Activated T-helper 1 cell treated with Interleukin-2 at 50 U/mL for 16 hours (primary cell): ENCODE measurements around the gene IFT27.

Experiments used
- DNase-seq: peaks from one replicate; pipeline ENCODE4 v3.0.0-alpha.2; 2020; ENCODE audit warnings: low read depth

Gene IFT27, protein sequence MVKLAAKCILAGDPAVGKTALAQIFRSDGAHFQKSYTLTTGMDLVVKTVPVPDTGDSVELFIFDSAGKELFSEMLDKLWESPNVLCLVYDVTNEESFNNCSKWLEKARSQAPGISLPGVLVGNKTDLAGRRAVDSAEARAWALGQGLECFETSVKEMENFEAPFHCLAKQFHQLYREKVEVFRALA

DNA sequence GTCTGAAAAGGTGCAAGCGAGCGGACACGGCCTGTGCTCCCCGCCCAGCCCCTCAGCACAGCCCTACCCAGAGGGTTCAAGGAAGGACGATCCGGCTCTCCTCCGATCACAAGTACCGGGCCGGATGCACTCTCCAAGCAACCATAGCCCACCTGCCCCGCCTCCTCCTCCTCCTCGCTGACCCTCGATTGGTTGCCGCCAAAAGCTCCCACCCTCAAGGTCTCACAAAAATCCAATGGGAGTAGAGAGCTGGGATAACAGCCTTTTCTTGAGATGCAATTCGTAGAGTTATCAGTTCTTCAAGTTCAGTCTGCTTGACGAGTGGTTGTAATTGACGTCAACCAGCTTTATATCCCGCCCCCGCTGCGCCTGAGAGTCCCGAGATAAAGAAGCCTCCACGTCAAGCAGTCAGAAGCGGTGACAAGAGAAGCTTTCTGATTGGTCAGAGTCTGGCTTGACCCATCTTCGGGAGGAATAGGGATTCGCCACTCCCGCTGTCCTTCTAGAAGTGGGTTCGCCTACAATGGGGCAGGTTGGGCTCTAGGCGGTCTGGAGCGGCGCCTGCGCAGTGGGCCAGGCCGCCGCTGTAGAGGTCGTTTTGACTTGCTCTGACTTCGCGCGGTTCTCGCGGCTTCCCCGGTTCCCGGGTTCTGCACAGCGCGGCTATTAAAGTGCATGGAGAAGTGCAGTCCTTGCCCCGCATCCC, at the start of gene IFT27:
Gene IFT27 (minus strand): TSS at position 156 of the 706 bp plus-strand sequence. CDS start 412 bp downstream, outside the sequence.
- peak; percentile 90 for DNase-seq

DNA sequence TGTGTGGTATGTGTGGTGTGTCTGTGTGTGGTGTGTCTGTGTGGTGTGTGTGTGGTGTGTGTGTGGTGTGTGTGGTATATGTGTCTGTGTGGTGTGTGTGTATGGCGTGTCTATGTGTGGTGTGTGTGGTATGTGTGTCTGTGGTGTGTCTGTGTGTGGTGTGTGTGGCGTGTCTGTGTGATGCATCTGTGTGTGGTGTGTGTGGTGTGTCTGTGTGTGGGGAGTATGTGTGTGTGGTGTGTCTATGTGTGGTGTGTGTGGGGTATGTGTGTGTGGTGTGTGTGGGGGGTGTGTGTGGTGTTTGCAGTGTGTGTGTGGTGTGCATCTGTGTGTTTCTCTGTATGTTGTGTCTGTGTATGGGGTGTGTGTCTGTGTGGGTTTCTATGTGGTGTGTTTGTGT, 48.7 kb upstream of the IFT27 start:
- no peak for DNase-seq

DNA sequence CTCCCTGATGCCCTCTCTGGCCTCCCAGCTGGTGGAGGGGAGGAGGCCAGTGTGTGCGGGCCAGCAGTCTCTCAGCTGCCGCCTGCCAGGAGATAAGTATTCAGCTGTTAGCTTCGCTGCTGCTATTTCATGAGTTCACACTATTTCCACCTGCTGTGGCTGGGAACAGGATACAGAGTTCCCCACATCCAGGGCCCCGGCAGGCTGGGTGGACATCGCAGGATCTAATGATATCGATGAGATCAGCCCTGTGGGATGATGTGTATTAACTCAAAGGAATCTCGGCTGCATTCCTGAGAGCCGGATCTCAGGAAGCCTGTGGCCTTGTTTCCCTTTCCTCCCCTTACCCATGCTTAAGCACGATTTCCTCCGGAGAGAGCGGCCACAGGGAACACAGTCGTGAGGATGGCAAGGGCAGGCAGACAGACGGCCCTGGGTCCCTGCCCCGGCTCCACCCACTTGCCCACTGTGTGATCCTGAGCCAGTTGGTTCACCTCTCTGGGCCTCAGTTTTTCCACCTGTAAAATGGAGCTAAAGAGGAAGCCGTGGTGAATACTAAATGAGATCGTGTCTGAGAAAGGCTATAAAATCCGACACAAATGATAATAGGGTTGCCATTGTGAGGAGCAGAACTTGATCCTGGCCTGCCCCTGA, 47.4 kb upstream of the IFT27 start:
- no peak for DNase-seq

DNA sequence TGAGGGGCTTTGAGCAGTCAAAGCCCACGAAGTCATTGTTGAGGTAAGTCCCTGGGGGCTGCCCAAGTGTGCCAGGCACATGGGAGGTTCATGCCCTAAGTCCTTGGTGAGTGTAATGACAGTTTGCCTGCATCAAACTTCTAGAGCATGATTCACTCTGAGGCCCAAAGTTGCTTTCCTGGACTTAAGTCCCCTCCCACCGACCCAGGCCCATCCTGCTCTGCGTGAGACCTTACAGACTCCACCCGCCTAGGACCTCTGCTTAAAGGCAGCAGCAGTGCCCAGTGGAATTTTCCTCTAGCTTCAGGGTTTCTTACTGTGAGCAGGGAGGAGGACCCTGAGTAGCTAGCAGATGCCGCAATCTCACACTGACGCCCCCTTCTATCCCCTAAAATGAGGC, 46.7 kb upstream of the IFT27 start:
- no peak for DNase-seq

DNA sequence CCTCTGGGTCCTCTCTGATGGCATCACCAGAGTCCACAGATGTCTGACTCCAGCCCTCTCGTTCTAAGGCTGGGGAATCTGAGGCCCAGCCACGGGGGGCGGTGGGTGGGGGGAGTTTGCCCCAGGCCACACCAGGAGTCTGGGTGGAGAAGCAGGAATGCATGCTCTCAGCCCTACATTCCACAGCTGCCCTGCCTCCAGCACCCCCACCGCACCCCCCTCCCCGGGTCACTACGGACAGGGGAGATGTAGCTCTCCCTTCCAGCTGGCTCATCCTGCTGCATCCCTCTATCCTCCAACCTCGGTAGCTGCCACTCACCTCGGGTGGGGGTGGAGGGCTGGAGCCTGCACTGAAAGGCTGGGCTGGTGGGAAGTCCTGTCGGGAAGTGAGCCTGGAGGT, 43.2 kb upstream of the IFT27 start:
- no peak for DNase-seq

DNA sequence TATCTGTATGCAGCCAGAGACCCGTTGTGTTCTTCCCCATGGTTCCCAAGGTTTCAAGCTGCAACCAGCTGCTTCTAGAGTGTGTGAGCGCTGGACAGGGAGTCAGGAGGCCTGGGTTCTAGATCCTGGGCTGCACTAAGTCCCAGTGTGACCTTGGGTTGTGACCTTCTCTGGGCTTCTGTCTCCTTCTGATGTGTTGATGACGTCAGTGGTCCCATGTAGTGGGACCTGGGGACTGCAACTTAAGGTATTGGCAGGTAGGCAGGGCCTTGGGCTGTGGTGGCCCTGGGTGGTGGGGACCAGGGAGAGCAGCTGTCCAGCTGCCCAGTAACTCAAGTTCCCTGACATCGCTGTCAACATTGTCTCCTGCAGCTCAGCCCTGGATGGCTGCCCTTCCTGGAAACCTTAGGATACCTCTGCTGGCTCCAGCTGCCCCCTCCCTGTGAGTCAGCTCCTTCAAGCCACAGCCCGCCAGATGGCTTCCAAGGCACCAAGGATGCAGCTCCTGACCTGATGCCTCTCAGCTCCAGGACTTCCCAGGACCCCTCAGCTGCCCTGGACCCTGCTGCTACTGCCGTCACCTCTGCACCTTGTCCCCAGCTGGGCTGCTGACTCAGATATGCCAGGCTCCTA, 42.2 kb upstream of the IFT27 start:
- no peak for DNase-seq

DNA sequence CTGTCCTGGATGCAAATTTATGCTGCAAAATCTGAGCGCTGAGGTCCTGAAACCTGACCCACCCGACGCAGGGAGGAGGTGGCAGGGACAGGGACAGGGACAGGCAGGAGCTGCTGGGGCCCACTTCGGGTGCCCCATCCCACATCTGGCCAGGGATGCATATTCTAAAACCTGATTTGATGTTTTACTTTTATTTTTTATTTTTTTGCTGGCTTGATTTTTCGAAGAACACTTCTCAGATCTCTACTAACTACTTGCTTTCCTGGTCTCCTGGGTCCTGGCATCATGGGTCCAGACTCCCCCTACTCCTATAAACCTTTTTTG, 41.6 kb upstream of the IFT27 start:
- DNase-seq, result no peak

DNA sequence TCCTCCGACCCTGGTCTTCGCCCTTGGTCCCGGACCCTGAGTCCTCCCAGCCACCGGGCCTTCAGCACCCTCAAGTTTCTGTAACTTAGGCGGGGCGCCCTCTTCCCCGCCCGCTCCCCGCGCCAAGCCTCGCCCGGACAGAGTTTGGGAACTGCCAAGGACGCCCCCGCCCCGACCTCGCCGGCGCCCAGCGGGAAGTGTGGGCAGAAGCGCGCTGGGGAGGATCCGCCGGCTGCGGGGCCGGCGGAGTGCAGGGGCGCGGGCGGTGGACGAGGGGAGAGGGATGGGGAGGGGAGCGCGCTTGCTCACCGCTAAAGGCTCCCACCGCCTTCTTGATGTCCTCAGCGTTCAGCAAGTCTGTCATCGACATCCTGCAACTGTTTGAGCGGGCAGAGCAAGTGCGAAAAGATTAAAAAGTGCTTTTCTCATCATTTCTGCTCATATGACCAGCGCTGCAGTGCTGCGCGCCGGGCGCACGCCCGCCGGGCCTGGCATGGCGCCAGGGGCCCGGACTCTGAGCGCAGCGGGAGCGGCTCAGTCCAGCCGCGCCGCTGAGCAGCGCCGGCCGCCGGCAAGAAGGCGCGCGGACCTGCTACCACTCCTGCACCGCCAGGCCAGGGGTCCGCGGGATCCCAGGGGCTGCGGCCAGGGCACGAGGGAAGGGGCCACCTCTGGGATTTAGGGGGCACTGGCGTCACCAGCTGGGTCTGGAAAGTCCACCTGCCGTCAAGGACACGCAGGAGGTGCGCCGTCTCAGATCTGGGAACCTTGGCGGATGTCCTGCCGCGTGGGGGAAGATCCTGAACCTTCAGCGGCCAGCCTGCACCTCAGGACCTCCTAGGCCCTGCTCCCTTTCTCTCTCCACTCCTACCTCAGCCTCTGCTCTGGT, 41.0 kb upstream of the IFT27 start, which contains the start of gene PVALB:
Gene PVALB (minus strand): TSS at position 400 of the 889 bp plus-strand sequence. CDS start 30 bp downstream, at position 370.
- no peak for DNase-seq

DNA sequence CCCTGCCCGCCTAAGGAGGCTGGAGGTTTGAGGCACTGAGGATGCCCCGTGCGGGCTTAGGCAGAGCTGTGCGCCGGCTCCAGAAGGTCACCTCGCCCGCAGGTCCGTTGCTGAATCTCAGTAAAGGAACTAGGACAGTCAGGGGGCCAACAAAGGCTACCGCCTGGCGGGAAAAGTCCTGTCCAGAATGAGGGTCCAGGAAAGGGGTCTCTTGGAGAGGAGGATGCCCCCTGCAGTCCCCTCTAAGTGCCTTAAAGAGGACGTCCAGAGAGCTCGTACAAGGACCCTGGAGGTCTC, 40.4 kb upstream of the IFT27 start:
- no peak for DNase-seq

DNA sequence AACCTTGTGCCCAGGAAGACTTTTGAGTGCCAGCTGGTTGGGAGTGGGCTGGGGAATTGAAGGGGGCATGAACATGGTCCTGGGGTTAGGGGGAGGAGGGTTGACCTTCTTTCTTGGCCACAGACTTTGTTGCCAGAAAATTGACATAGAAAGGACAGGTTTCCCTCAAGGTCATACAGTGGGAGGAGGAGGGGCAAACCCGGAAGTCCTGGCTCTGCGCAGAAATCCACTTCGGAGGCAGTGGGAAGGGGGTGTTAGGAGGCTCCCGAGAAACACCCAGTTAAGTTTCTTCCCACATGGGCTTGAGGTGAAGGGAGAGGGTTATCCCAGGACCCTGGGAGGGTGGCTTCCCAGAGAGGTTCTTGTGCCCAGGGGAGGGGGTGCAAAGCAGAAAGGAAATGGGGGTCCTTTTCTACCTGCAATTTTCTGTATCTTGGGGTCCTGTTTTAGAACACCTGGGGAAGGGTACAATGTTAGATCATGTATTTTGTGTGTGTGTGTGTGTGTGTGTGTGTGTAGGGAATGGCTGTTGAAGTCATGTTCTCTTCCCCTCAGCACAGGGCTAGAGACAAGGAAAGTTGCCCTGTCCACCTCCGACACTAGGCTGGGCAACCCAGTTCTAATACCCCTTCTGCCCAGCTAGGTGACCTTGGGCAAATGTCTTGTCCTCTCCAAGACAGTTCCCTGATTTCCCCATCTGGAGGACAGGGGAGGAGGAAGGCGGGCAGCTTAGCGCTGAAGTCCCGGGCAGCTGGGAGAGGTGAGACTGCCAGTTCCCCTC, 39.8 kb upstream of the IFT27 start:
- DNase-seq, result no peak

DNA sequence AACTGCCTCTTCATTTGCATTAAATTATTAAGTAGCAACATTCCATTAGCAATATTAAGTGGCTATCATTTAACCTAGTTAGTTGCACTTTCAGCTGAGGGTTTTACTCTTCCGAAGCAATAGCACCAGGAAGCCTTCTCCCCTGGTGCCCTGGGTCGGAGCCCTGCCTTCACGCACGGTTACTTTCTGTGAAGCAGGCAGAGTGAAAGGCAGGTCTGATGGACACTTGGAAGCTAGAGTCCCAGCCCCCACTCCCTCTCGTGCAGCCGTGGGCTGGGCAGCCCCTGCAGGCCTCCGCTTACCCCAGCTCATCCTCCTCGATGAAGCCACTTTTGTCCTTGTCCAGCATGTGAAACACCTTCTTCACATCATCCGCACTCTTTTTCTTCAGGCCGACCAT, 38.9 kb upstream of the IFT27 start:
- DNase-seq, result no peak

DNA sequence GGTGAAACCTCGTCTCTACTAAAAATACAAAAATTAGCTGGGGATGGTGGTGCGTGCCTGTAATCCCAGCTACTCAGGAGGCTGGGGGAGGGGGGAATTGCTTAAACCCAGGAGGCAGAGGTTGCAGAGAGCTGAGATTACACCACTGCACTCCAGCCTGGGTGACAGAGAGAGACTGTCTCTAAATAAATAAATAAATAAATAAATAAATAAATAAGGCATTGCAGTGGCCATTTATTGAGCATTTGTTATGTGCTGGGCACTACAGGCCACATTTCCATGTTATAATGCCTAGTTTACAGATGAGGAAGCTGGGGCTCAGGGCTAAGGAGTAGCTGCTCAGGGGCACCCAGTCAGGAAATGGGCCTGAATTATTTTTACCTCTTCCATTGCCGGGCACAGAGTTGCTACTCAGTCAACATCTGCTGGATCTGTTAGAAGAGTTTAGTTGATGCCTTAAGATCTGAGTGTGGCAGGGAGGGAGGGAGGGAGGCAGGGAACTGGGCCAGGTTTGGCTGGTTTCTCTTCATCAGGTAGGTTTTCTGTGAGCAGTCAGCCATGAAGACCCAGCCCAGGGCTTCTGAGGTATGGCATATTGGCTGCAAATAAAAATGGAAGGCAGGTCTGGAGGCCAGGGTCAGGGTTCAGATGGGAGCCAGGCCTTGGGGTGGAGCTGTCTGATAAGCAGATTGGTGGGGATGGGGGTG, 35.3 kb upstream of the IFT27 start:
- DNase-seq, result no peak

DNA sequence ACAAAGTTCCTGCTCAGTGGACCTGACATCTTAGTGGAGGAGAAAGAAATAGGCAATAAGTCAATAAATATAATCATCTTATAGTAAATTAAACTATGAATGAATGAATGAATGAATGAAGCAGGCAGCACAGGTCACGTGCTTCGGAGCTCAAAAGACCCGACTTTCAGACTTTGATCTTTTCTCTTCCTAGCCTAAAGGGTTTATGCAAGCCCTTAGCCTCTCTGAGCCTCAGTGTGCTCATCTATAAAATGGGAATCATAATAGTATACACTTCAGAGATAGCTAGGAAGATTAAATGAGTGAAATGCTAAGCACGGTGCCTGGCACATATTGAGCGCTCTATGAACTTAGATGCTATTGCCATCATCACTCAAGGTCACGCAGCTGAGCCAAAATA, 33.4 kb upstream of the IFT27 start:
- DNase-seq, result no peak

DNA sequence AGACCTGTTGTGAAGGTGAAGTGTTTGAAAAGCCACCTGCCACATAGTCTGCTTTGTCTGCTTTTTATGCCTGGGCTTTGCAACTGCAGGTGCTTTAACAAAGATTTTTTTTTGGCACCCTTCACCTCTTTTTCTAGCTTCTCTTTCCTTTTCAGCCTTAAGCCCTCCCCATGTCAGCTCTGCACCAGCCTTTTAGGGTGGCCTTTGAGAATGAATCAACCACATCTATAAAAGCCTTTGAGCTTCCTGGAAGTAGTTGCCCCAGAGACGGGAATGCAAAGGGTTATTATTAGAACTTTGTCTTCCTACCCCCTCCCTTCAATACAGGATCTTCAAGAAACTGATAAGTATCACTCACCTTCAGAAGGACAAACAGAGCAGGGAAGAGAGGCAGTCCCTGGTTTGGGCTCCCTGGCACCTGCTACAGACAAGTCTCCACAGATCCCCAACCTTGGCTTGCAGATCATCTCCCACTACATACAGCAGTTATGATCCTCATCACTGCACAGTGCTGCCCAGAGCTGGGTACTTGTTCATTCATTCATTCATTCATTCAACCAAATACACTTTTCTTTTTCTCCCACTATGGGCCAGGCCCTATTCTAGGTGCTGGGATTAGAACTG, 32.9 kb upstream of the IFT27 start:
- no peak for DNase-seq

DNA sequence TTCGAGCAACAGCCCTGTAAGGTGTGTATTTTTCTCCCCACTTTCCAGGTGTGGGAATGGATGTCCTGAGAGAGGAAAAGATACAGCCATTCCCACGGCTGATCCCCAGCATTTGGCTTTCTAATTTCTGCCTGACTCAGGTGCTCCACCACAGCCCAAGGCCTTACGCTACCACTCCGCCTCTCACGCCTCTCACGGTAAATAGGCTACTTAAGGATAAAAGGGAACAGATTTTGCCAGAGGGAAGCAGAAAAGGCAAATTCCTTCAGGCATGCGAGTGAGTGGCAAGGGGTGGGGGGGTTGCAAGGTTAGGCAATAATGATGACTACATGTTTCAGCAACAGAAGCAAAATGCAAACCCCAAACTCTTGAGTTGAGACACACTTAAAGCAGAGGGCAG, 31.7 kb upstream of the IFT27 start:
- DNase-seq, result no peak

DNA sequence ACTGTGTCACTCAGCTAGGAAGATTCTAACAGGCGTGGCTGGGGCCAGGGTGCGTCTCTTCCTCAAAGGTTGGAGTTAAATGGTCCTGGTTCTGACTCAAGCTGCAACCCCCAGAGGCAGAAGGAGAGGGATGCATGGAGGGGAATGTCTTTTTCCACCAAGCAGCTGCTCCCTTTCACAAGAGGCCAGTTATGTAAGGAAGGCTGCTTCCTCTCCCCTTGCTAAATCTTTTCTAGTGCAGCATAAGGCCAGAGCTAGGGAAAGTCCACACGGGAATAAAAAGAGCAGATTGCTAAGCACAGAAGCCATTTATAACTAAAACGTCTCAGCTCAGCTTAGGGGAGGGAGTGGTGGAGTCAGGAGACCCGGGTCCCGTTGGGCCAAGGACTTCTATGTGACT, 30.9 kb upstream of the IFT27 start:
- DNase-seq, result no peak

DNA sequence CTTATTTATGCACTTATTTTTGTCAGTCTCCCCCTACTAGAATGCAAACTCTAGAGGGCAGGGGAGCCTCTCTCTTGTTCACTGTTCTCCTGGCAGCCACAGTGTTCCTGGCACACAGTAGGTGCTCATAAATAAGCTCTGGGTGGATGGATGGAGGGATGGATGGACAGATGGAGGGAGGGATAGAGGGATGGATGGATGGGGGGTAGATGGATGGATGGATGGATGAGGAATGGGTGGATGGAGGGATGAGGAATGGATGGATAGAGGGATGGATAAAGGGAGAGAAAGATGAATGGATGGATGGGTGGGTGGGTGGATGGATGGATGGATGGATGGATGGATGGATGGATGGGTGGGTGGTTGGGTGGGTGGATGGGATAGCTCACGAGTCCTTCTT, 27.4 kb upstream of the IFT27 start:
- DNase-seq, result no peak

DNA sequence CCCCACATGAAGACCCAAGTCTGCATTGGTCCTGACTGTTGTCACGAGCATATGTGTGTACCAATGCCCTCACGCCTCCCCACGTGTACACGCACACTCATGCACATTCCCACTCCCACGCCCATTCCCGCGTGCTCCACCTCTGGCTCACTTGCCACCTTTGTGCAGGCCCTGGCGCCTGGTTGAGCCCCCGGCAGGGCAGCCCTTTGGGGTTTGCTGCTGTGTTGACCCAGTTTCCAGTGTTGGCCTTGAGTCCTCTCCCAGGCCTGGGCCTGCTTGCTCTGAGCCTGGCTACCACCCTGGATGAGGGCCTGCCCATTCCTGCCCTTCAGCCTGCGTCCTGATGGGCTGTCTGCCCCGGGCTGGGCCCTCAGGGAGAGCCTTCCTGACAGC, 22.8 kb upstream of the IFT27 start:
- DNase-seq, result no peak

DNA sequence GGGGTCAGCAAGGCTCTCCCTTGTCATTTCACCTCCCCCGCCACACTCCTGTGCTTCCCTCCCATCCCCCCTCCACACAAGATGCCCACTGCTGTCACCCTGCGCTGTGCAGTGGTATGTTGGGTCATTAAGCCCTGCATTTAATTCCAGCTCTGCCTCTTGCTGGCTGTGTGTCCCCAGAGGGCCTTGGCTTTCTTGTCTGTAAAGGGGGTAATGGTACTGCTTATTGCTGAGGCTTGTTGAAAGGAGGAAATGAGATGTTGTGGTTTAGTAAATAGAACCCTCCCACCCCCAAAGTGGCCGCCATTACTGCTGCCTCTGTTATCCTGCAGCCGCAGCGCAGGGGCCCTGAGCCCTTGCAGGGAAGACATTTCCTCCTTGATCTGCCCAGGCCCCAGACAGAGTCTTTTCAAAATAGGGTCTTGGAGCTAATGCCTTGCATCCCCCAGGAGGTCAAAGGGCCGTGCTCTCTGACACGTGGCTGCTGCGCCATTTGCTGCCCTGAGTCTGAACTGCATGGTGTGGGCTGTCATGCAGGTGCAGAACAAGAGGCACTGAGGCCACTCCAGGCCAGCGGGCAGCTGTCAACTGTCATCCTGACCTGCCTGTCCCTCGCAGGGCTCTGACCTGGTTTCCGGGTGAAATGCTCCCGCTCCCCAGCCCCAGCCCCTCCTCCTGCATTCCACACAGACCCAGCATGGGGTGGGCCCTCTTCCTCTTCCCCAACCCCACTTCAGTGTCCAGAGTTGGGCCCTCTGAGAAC, 22.2 kb upstream of the IFT27 start:
- DNase-seq, result no peak

DNA sequence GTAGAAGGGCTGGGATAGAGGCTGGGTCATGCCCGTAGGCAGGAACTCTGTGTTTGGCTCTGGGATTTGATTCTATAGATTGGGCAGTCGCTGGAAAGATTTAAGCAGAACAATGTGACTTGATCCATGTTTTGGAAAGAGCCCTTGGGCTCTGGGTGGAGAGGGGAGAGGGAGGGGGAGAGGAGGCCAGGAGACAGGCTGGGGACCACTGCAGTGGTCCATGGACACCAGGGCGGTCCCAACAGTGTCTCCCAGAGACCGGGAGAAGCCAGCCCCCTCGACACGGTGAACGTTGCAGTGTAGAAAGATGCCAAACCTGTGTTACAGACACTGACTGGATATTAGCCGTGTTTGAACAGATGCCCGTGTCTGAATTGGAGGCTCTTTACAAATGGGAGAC, 21.5 kb upstream of the IFT27 start:
- no peak for DNase-seq
